Measurements from ENCODE around the gene IL4R. TPM values are rescaled to one million over a fixed set of nuclear protein-coding genes. Genes with fewer than 3 reads are reported as not detected.

The IL4R gene
- total and polyA plus RNA-seq, 10 of the 15 experiments (the other 5 are each of a cell fraction or from before 2014, with no cell fraction given), result 2.6 to 70.4 (median 36.6) TPM

GRCh38 chr16:27303256-27304100, 10.3 kb upstream of the IL4R start:
- Histone ChIP-seq H3K4me2 (ENCODE audit: control insufficient read depth, insufficient read depth) (no peak overlapping the region), H2AFZ (ENCODE audit: control insufficient read depth, low read depth, low read length) (no peak overlapping the region), H3K4me1 (ENCODE audit: control insufficient read depth, insufficient read depth, low read length) (peaks cover 25% of the 10 kb centered on the region), H3K36me3 (ENCODE audit: control insufficient read depth in 2 of 2, insufficient read depth in 2 of 2, low read length in 1 of 2) (no peaks in the 10 kb centered on the region), H4K20me1 (ENCODE audit: control insufficient read depth, insufficient read depth) (no peaks in the 10 kb centered on the region), H3K79me2 (ENCODE audit: control insufficient read depth, insufficient read depth, low read length) (no peaks in the 10 kb centered on the region), H3K9ac (ENCODE audit: control insufficient read depth, insufficient read depth, low read length) (no peak overlapping the region), H3K27ac (ENCODE audit: control insufficient read depth, insufficient read depth) (no peak overlapping the region), H3K4me3 (no peak overlapping the region), H3K27me3 (replicated peaks in 1 of 2; ENCODE audit: control insufficient read depth in 2 of 2, insufficient read depth in 2 of 2, low read length in 1 of 2) (no peaks in the 10 kb centered on the region), H3K9me3 (replicated peaks; ENCODE audit: control insufficient read depth, insufficient read depth, low read length) (no peaks in the 10 kb centered on the region; the same call in 2 of the 3 replicates)
- in situ Hi-C loops (cut with MboI), result no loop called here
- RAD21 ChIA-PET (ENCODE audit: unreplicated experiment), result interaction anchor here (1.0 kb wide), 1 partner anchor 18 kb away, joined by 3 read pairs; no protein-coding TSS in a partner anchor
- CTCF ChIA-PET, result interaction anchor here (1.2 kb wide), 1 partner anchor 68 kb away, joined by 3 read pairs; no protein-coding TSS in a partner anchor
- BruUV-seq (replicated peaks), result no TSS peak
- no peak for FAIRE-seq
- no peak for ATAC-seq
- SMC1A ChIA-PET (ENCODE audit: uncharacterized antibody, unreplicated experiment), result interaction anchor here (0.7 to 2.6 kb wide), 4 partner anchors 9 to 18 kb away, joined by 4 to 6 read pairs (median 4); no protein-coding TSS in a partner anchor
- intact Hi-C loops (cut with micrococcal nuclease; ENCODE audit: unreplicated experiment), result no loop called here
- POLR2A ChIA-PET, result interaction anchor here (0.7 to 0.9 kb wide), 2 partner anchors 62 to 167 kb away, joined by 3 to 4 read pairs; no protein-coding TSS in a partner anchor
- DNase-seq (ENCODE audit: low read depth, low spot score), result no peak
- WGBS (ENCODE audit: insufficient coverage, insufficient replicate concordance, low lambda C conversion rate, missing lambda C conversion rate), result 83% methylated on average over 11 of the region's 12 CpGs
- no peak for TF ChIP-seq ZNF24 (IDR thresholded peaks at IDR 0.05)
- no peak for TF ChIP-seq RAD51 (IDR thresholded peaks at IDR 0.05)
- no peak for TF ChIP-seq SIX5 (IDR thresholded peaks at IDR 0.05; ENCODE audit: low read depth, low read length, severe bottlenecking)
- TF ChIP-seq ZBTB40 (IDR thresholded peaks at IDR 0.05; ENCODE audit: borderline replicate concordance), result no peak
- TF ChIP-seq RFX5 (IDR thresholded peaks at IDR 0.05; ENCODE audit: low read depth, low read length), result no peak
- no peak for TF ChIP-seq MXI1 (IDR thresholded peaks at IDR 0.05; ENCODE audit: low read depth, low read length)
- no peak for TF ChIP-seq ZZZ3 (IDR thresholded peaks at IDR 0.05; ENCODE audit: control insufficient read depth, insufficient read length, low read depth)
- TF ChIP-seq SUPT20H (IDR thresholded peaks at IDR 0.05; ENCODE audit: borderline replicate concordance, control insufficient read depth, low read depth, low read length), result no peak
- TF ChIP-seq CBX3 (IDR thresholded peaks at IDR 0.05; ENCODE audit: borderline replicate concordance, low read depth), result no peak
- no peak for TF ChIP-seq NBN (IDR thresholded peaks at IDR 0.05)
- TF ChIP-seq ESRRA (IDR thresholded peaks at IDR 0.05; ENCODE audit: low read length), result no peak
- no peak for TF ChIP-seq MYB (IDR thresholded peaks at IDR 0.05; ENCODE audit: borderline replicate concordance, low read depth, low read length)
- no peak for TF ChIP-seq GABPA (IDR thresholded peaks at IDR 0.05; ENCODE audit: low read depth)
- no peak for TF ChIP-seq EP300 (IDR thresholded peaks at IDR 0.05; ENCODE audit: borderline replicate concordance in 1 of 2, control insufficient read depth in 1 of 2, low read depth in 2 of 2, low read length in 2 of 2)
- TF ChIP-seq NKRF (conservative IDR thresholded peaks at IDR 0.05), result no peak
